IMR-90 (cell line): ENCODE data around the gene PIM3. TPM values are rescaled to one million over a fixed set of nuclear protein-coding genes. Genes with fewer than 3 reads are reported as not detected.
A peak's percentile ranks its signal among the peaks of the same experiment; 100 is the strongest.

Experiments
- ATAC-seq: fragments of 200-7000 bp; cut with Tn5 transposase; 2 replicates; pipeline ENCODE4 v1.9.1; 2020; ENCODE audit warnings: low read depth, mild to moderate bottlenecking, moderate library complexity
- BruUV-seq: library from RNA; stranded (reverse); fragments of 400-500 nt; replicated peaks from 2 replicates; lab custom pipeline; 2021; lab: Mats Ljungman, UMichigan
- CTCF ChIA-PET: fragments of 300-600 bp; formaldehyde crosslinking; extraction: SDS; loops from one replicate; lab custom pipeline; 2021; ENCODE audit warnings: antibody characterized with exemption; lab: Yijun Ruan, JAX
- POLR2A ChIA-PET: fragments of 300-600 bp; sonication (Branson Sonifier 250); formaldehyde crosslinking; loops from one replicate; lab custom pipeline; 2022; ENCODE audit warnings: antibody characterized with exemption; ENCODE audit not compliant: unreplicated experiment; lab: Charles Lee
- DNase-seq: peaks from one replicate; pipeline ENCODE4 v3.0.0; 2013
- H2AFZ ChIP-seq: replicated peaks from 2 replicates; pipeline ENCODE3; 2013; ENCODE audit warnings: low read length, mild to moderate bottlenecking; ENCODE audit not compliant: poor library complexity
- H2AK5ac ChIP-seq: 2 replicates; pipeline ENCODE4 v1.6.1; 2013; ENCODE audit warnings: low read depth, low read length, inconsistent platforms
- H2AK9ac ChIP-seq: replicated peaks from 2 replicates; pipeline ENCODE3; 2013; ENCODE audit warnings: mild to moderate bottlenecking, low read depth, low read length, moderate library complexity; ENCODE audit not compliant: poor library complexity
- H2BK120ac ChIP-seq: 2 replicates; pipeline ENCODE4 v1.6.1; 2013; ENCODE audit warnings: low read depth, low read length, inconsistent platforms
- H2BK15ac ChIP-seq: 3 replicates; pipeline ENCODE4 v1.6.1; 2013; ENCODE audit warnings: low read depth, low read length, inconsistent platforms
- H2BK20ac ChIP-seq: 2 replicates; pipeline ENCODE4 v1.6.1; 2013; ENCODE audit warnings: low read depth, mild to moderate bottlenecking, inconsistent platforms, low read length, moderate library complexity
- H2BK5ac ChIP-seq: 2 replicates; pipeline ENCODE4 v1.6.1; 2013; ENCODE audit warnings: mild to moderate bottlenecking, low read depth, low read length, inconsistent platforms; ENCODE audit not compliant: poor library complexity, severe bottlenecking
- H3K14ac ChIP-seq: replicated peaks from 2 replicates; pipeline ENCODE4 v1.6.1; 2013; ENCODE audit warnings: low read depth, low read length, inconsistent platforms
- H3K18ac ChIP-seq: 2 replicates; pipeline ENCODE4 v1.6.1; 2013; ENCODE audit warnings: low read depth, low read length, control low read depth
- H3K23ac ChIP-seq: 2 replicates; pipeline ENCODE4 v1.6.1; 2013; ENCODE audit warnings: low read depth, low read length, inconsistent platforms
- H3K27ac ChIP-seq: 2 replicates; pipeline ENCODE4 v1.5.1; 2013; ENCODE audit warnings: mild to moderate bottlenecking, control low read depth, low read length; ENCODE audit not compliant: insufficient read depth
- H3K27me3 ChIP-seq: 2 replicates; pipeline ENCODE4 v1.6.1; 2013; ENCODE audit warnings: low read length; ENCODE audit not compliant: control insufficient read depth, insufficient read depth
- H3K36me3 ChIP-seq: 2 replicates; pipeline ENCODE4 v1.6.1; 2013; ENCODE audit warnings: low read length, mixed read lengths; ENCODE audit not compliant: control insufficient read depth, insufficient read depth
- H3K4ac ChIP-seq: 2 replicates; pipeline ENCODE4 v1.6.1; 2013; ENCODE audit warnings: low read depth, low read length, inconsistent platforms
- H3K4me1 ChIP-seq: 2 replicates; pipeline ENCODE4 v1.6.1; 2013; ENCODE audit warnings: low read length, mixed read lengths; ENCODE audit not compliant: control insufficient read depth, insufficient read depth
- H3K4me2 ChIP-seq: 2 replicates; pipeline ENCODE4 v1.6.1; 2013; ENCODE audit warnings: low read depth, mild to moderate bottlenecking, control low read depth, low read length, moderate library complexity
- H3K4me3 ChIP-seq: 2 replicates; pipeline ENCODE4 v1.5.1; 2013; ENCODE audit warnings: low read depth, mild to moderate bottlenecking, control low read depth, low read length, moderate library complexity; ENCODE audit not compliant: insufficient read depth
- H3K56ac ChIP-seq: 2 replicates; pipeline ENCODE4 v1.6.1; 2013; ENCODE audit warnings: low read length, inconsistent platforms; ENCODE audit not compliant: insufficient read depth; ENCODE audit errors: extremely low read depth
- H3K79me1 ChIP-seq, 2 experiments: 2 replicates each; pipeline ENCODE4 v1.6.1; 2013; ENCODE audit warnings: low read length in 2 of 2, inconsistent platforms in 1 of 2, low read depth in 1 of 2
- H3K9ac ChIP-seq: 2 replicates; pipeline ENCODE4 v1.6.1; 2013; ENCODE audit warnings: low read depth, low read length, control low read depth
- H3K9me1 ChIP-seq: 2 replicates; pipeline ENCODE4 v1.6.1; 2013; ENCODE audit warnings: low read length, inconsistent platforms; ENCODE audit not compliant: insufficient read depth
- H3K9me3 ChIP-seq: 2 replicates; pipeline ENCODE4 v1.6.1; 2013; ENCODE audit warnings: low read length; ENCODE audit not compliant: control insufficient read depth, insufficient read depth
- H4K20me1 ChIP-seq: 2 replicates; pipeline ENCODE4 v1.6.1; 2013; ENCODE audit warnings: low read length, inconsistent platforms; ENCODE audit not compliant: insufficient read depth
- H4K5ac ChIP-seq: 2 replicates; pipeline ENCODE4 v1.6.1; 2013; ENCODE audit warnings: mild to moderate bottlenecking, low read depth, low read length, control low read depth
- H4K8ac ChIP-seq, 2 experiments: 2 replicates each; pipeline ENCODE4 v1.6.1; 2013; ENCODE audit warnings: low read depth in 2 of 2, low read length in 2 of 2, control low read depth in 1 of 2, inconsistent platforms in 1 of 2
- H4K91ac ChIP-seq: 2 replicates; pipeline ENCODE4 v1.6.1; 2013; ENCODE audit warnings: low read depth, low read length, inconsistent platforms; ENCODE audit not compliant: insufficient read depth
- BHLHE40 ChIP-seq: fragments of 150-350 bp; IDR thresholded peaks from 2 replicates; pipeline ENCODE4 v1.6.1; 2016; ENCODE audit warnings: mild to moderate bottlenecking, low read depth, low read length
- CEBPB ChIP-seq: IDR thresholded peaks from 2 replicates; pipeline ENCODE4 v1.6.1; 2012; ENCODE audit warnings: low read depth, low read length, improper control_type of control experiment
- CHD1 ChIP-seq: IDR thresholded peaks from 2 replicates; pipeline ENCODE4 v1.6.1; 2012; ENCODE audit warnings: low read depth, low read length, improper control_type of control experiment
- FOS ChIP-seq: fragments of 150-350 bp; IDR thresholded peaks from 2 replicates; pipeline ENCODE4 v1.6.1; 2016; ENCODE audit warnings: low read depth, low read length
- MAFK ChIP-seq: IDR thresholded peaks from 2 replicates; pipeline ENCODE4 v1.6.1; 2012; ENCODE audit warnings: low read depth, low read length, improper control_type of control experiment
- MAZ ChIP-seq: IDR thresholded peaks from 2 replicates; pipeline ENCODE4 v1.6.1; 2012; ENCODE audit warnings: low read depth, mild to moderate bottlenecking, low read length, improper control_type of control experiment, moderate library complexity, borderline replicate concordance
- MXI1 ChIP-seq: IDR thresholded peaks from 2 replicates; pipeline ENCODE4 v1.6.1; 2012; ENCODE audit warnings: low read depth, mild to moderate bottlenecking, low read length, moderate library complexity, borderline replicate concordance
- NFE2L2 ChIP-seq: fragments of 150-350 bp; IDR thresholded peaks from 2 replicates; pipeline ENCODE4 v1.6.1; 2016; ENCODE audit warnings: low read depth, mild to moderate bottlenecking, low read length
- POLR2A ChIP-seq: IDR thresholded peaks from 2 replicates; pipeline ENCODE4 v1.6.1; 2012; ENCODE audit warnings: mild to moderate bottlenecking, low read depth, low read length
- RAD21 ChIP-seq: IDR thresholded peaks from 2 replicates; pipeline ENCODE4 v1.6.1; 2012; ENCODE audit warnings: low read length, improper control_type of control experiment
- RCOR1 ChIP-seq: IDR thresholded peaks from 2 replicates; pipeline ENCODE4 v1.6.1; 2012; ENCODE audit warnings: mild to moderate bottlenecking, low read length, improper control_type of control experiment; ENCODE audit not compliant: insufficient replicate concordance
- RFX5 ChIP-seq: IDR thresholded peaks from 2 replicates; pipeline ENCODE4 v1.8.0; 2012; ENCODE audit warnings: low read depth, mild to moderate bottlenecking, low read length, moderate library complexity
- SMC3 ChIP-seq: fragments of 150-350 bp; IDR thresholded peaks from 2 replicates; pipeline ENCODE4 v1.6.1; 2016; ENCODE audit warnings: low read depth, mild to moderate bottlenecking, antibody characterized with exemption, low read length, moderate library complexity
- WGBS, 2 experiments: methylation state at CpG; one replicate each; pipeline versions ENCODE4 v1.1.5 to v1.1.7; 2013; ENCODE audit warnings: missing lambda C conversion rate in 2 of 2; ENCODE audit not compliant: insufficient read length in 1 of 2; ENCODE audit errors: extremely low coverage in 2 of 2; 5-methylcytosine and 5-hydroxymethylcytosine counted together
- dilution Hi-C: fragments of 300-500 bp; cut with HindIII; formaldehyde crosslinking; loops from one replicate; pipeline ENCODE4 v1.14.3; 2018; ENCODE audit warnings: low sequenced_read_pairs; ENCODE audit not compliant: unreplicated experiment
- in situ Hi-C: fragments of 300-500 bp; cut with MboI; formaldehyde crosslinking; loops from 3 replicates; pipeline ENCODE4 v1.14.3; 2019; ENCODE audit warnings: low sequenced_read_pairs, inconsistent platforms, mixed read lengths
- intact Hi-C: fragments of 100-400 bp; cut with micrococcal nuclease; formaldehyde crosslinking; loops from 2 replicates; pipeline ENCODE4 v1.10.0; 2022
- polyA plus RNA-seq, 3 experiments: library from polyadenylated mRNA; depleted of rRNA; stranded (reverse); fragments of >200 nt; gene quantifications; 2 replicates each; pipeline ENCODE4 v1.2.3, GENCODE V29; 2012; ENCODE audit warnings: low replicate concordance in 1 of 3
- total RNA-seq: library from RNA; depleted of rRNA; stranded (reverse); fragments of >200 nt; gene quantifications from 2 replicates; pipeline ENCODE4 v1.2.3, GENCODE V29; 2012
- TF ChIP-seq, protein P1 (sequence below): conservative IDR thresholded peaks from 2 replicates; pipeline ENCODE4 v1.5.1; 2012; ENCODE audit warnings: mild to moderate bottlenecking, low read depth, low read length, improper control_type of control experiment
- TF ChIP-seq, protein P2 (sequence below): fragments of 150-350 bp; IDR thresholded peaks from 2 replicates; pipeline ENCODE4 v1.6.1; 2016; ENCODE audit warnings: low read depth, mild to moderate bottlenecking, low read length, moderate library complexity, borderline replicate concordance
- TF ChIP-seq, protein P3 (sequence below): fragments of 150-350 bp; IDR thresholded peaks from 2 replicates; pipeline ENCODE4 v1.6.1; 2017; ENCODE audit warnings: mild to moderate bottlenecking, antibody characterized with exemption, low read length, low read depth

PIM3 gene
- total and polyA plus RNA-seq, 2 of the 4 experiments (the other 2 are of a cell fraction) = 8.6 to 24.7 TPM

DNA sequence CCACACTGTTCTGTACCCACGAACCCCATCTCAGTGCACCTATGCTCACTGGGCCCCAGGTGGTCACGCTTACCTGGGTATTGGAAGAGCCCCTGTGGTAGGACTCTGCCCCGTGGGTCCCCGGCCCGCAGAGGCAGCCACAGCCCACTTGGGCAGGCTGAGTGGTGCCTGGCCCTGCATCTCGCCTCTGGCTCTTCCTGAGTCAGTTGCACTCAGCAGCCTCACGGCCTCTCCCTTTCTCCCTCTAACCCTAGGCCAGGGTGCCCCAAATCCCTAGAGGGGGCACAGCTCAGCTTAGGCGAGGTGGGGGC lies 32.4 kb upstream of the PIM3 start:
- no peak overlapping the region for H2BK20ac ChIP-seq
- H3K56ac ChIP-seq = no peak overlapping the region
- H3K9me1 ChIP-seq = peaks cover under 1% of the 10 kb centered on the region; the same call in 1 of the 2 replicates
- peak overlapping the region; percentile 47 for H2AFZ ChIP-seq
- no peak overlapping the region for H4K8ac ChIP-seq
- DNase-seq (no peak), ATAC-seq (no peak)
- H3K9ac ChIP-seq = no peak overlapping the region
- POLR2A ChIA-PET = interaction anchor here (1.3 kb wide), 1 partner anchor 10 kb away, joined by 3 read pairs; the partner anchor contains the start of genes ALG12 and CRELD2
- no peak for TF ChIP-seq RCOR1
- no peak for TF ChIP-seq CHD1
- no peak for TF ChIP-seq SMC3
- no peak for TF ChIP-seq FOS
- TF ChIP-seq BHLHE40 = no peak
- no peak for TF ChIP-seq MXI1
- TF ChIP-seq, protein P1, sequence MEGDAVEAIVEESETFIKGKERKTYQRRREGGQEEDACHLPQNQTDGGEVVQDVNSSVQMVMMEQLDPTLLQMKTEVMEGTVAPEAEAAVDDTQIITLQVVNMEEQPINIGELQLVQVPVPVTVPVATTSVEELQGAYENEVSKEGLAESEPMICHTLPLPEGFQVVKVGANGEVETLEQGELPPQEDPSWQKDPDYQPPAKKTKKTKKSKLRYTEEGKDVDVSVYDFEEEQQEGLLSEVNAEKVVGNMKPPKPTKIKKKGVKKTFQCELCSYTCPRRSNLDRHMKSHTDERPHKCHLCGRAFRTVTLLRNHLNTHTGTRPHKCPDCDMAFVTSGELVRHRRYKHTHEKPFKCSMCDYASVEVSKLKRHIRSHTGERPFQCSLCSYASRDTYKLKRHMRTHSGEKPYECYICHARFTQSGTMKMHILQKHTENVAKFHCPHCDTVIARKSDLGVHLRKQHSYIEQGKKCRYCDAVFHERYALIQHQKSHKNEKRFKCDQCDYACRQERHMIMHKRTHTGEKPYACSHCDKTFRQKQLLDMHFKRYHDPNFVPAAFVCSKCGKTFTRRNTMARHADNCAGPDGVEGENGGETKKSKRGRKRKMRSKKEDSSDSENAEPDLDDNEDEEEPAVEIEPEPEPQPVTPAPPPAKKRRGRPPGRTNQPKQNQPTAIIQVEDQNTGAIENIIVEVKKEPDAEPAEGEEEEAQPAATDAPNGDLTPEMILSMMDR = no peak
- TF ChIP-seq NFE2L2 = no peak
- TF ChIP-seq MAFK = no peak
- TF ChIP-seq, protein P2, sequence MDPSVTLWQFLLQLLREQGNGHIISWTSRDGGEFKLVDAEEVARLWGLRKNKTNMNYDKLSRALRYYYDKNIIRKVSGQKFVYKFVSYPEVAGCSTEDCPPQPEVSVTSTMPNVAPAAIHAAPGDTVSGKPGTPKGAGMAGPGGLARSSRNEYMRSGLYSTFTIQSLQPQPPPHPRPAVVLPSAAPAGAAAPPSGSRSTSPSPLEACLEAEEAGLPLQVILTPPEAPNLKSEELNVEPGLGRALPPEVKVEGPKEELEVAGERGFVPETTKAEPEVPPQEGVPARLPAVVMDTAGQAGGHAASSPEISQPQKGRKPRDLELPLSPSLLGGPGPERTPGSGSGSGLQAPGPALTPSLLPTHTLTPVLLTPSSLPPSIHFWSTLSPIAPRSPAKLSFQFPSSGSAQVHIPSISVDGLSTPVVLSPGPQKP = no peak
- TF ChIP-seq RFX5 = no peak
- no peak for TF ChIP-seq CEBPB
- TF ChIP-seq, protein P3, sequence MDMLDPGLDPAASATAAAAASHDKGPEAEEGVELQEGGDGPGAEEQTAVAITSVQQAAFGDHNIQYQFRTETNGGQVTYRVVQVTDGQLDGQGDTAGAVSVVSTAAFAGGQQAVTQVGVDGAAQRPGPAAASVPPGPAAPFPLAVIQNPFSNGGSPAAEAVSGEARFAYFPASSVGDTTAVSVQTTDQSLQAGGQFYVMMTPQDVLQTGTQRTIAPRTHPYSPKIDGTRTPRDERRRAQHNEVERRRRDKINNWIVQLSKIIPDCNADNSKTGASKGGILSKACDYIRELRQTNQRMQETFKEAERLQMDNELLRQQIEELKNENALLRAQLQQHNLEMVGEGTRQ = no peak
- TF ChIP-seq RAD21 = no peak
- no peak for TF ChIP-seq POLR2A
- TF ChIP-seq MAZ = no peak
- peaks cover 6% of the 10 kb centered on the region for H3K4me1 ChIP-seq
- H3K23ac ChIP-seq = no peak overlapping the region
- peaks cover 16% of the 10 kb centered on the region; the same call in 1 of the 2 replicates for H3K36me3 ChIP-seq
- H3K18ac ChIP-seq = no peak overlapping the region
- no peak overlapping the region for H3K27ac ChIP-seq
- no peak overlapping the region for H4K5ac ChIP-seq
- no peak overlapping the region for H3K4me3 ChIP-seq
- H3K4ac ChIP-seq = no peak overlapping the region
- no peak overlapping the region for H2AK9ac ChIP-seq
- H2BK120ac ChIP-seq = no peak overlapping the region
- BruUV-seq = no TSS peak
- intact Hi-C loops (no loop called here), in situ Hi-C loops (no loop called here), dilution Hi-C loops (no loop called here)
- WGBS, 2 experiments = no CpG with 5 or more reads among the region's 8 CpGs
- no peak overlapping the region for H2BK5ac ChIP-seq
- H2AK5ac ChIP-seq = no peak overlapping the region
- no peaks in the 10 kb centered on the region for H3K9me3 ChIP-seq
- H3K27me3 ChIP-seq = no peaks in the 10 kb centered on the region
- no peak overlapping the region for H2BK15ac ChIP-seq
- H3K14ac ChIP-seq = no peak overlapping the region
- H3K79me1 ChIP-seq = no peaks in the 10 kb centered on the region
- H4K91ac ChIP-seq = no peak overlapping the region
- CTCF ChIA-PET = no interaction called here
- no peaks in the 10 kb centered on the region; the same call in 1 of the 2 replicates for H4K20me1 ChIP-seq
- no peak overlapping the region for H3K4me2 ChIP-seq
